OCI-LY7 (cell line): ENCODE data around the gene CYRIA. TPM values are rescaled to one million over a fixed set of nuclear protein-coding genes. Genes with fewer than 3 reads are reported as not detected.

Experiments
- BruUV-seq: library from RNA; stranded (reverse); fragments of 400-500 nt; replicated peaks from 2 replicates; lab custom pipeline; 2021; lab: Mats Ljungman, UMichigan
- CTCF ChIA-PET: fragments of 300-600 bp; sonication (Branson Sonifier 250); formaldehyde crosslinking; loops from one replicate; lab custom pipeline; 2022; ENCODE audit warnings: antibody characterized with exemption; ENCODE audit not compliant: unreplicated experiment; lab: Charles Lee
- POLR2A ChIA-PET: fragments of 300-600 bp; sonication (Branson Sonifier 250); formaldehyde crosslinking; loops from one replicate; lab custom pipeline; 2022; ENCODE audit warnings: antibody characterized with exemption; lab: Charles Lee
- DNase-seq: peaks from one replicate; pipeline ENCODE4 v3.0.0-alpha.2; 2015; ENCODE audit warnings: low spot score
- H2AFZ ChIP-seq: fragments of 200-600 bp; sonication (generic), shearing (Covaris generic); 2 replicates; pipeline ENCODE4 v1.6.1; 2014; ENCODE audit warnings: mild to moderate bottlenecking, antibody characterized with exemption, low read length, moderate library complexity
- H3K27ac ChIP-seq: fragments of 200-600 bp; sonication (generic); 2 replicates; pipeline ENCODE4 v1.5.1; 2014; ENCODE audit warnings: mixed run types, low read depth, mild to moderate bottlenecking, moderate library complexity, low read length, inconsistent platforms; ENCODE audit not compliant: poor library complexity, severe bottlenecking
- H3K36me3 ChIP-seq: fragments of 200-600 bp; sonication (generic); 2 replicates; pipeline ENCODE4 v1.6.1; 2014; ENCODE audit warnings: mild to moderate bottlenecking, antibody characterized with exemption, low read length, moderate library complexity, mixed read lengths; ENCODE audit not compliant: insufficient read depth
- H3K4me1 ChIP-seq: fragments of 200-600 bp; sonication (generic); 2 replicates; pipeline ENCODE4 v1.5.1; 2014; ENCODE audit warnings: mild to moderate bottlenecking, low read length; ENCODE audit not compliant: insufficient read depth, poor library complexity, severe bottlenecking
- H3K4me2 ChIP-seq: fragments of 200-600 bp; sonication (generic); 2 replicates; pipeline ENCODE4 v1.6.1; 2014; ENCODE audit warnings: mild to moderate bottlenecking, low read length
- H3K4me3 ChIP-seq: fragments of 200-600 bp; sonication (generic); 2 replicates; pipeline ENCODE4 v1.5.1; 2014; ENCODE audit warnings: mild to moderate bottlenecking, low read depth, low read length; ENCODE audit not compliant: poor library complexity, severe bottlenecking
- H3K79me2 ChIP-seq: fragments of 200-600 bp; sonication (generic); 2 replicates; pipeline ENCODE4 v1.6.1; 2016; ENCODE audit warnings: low read depth, mild to moderate bottlenecking, low read length, moderate library complexity, mixed read lengths; ENCODE audit not compliant: insufficient read depth
- H3K9me2 ChIP-seq: fragments of 200-600 bp; sonication (generic); 2 replicates; pipeline ENCODE4 v1.6.1; 2016; ENCODE audit warnings: mild to moderate bottlenecking, low read length, mixed read lengths; ENCODE audit not compliant: insufficient read depth
- H3K9me3 ChIP-seq: fragments of 200-600 bp; sonication (generic); 2 replicates; pipeline ENCODE4 v1.6.1; 2014; ENCODE audit warnings: mild to moderate bottlenecking, mixed run types, low read length, mixed read lengths
- H4K20me1 ChIP-seq: fragments of 200-600 bp; sonication (generic); 2 replicates; pipeline ENCODE4 v1.6.1; 2014; ENCODE audit warnings: mild to moderate bottlenecking, antibody characterized with exemption, low read length, moderate library complexity, mixed read lengths; ENCODE audit not compliant: insufficient read depth
- EZH2phosphoT487 ChIP-seq: fragments of 200-600 bp; sonication (generic); IDR thresholded peaks from 2 replicates; pipeline ENCODE4 v1.6.1; 2018; ENCODE audit warnings: low read depth, borderline replicate concordance, mild to moderate bottlenecking, mixed run types, antibody characterized with exemption, low read length, moderate library complexity, mixed read lengths
- intact Hi-C: fragments of 100-400 bp; cut with micrococcal nuclease; formaldehyde crosslinking; loops from one replicate; pipeline ENCODE4 v1.10.0; 2022; ENCODE audit not compliant: unreplicated experiment
- total RNA-seq, 2 experiments: library from RNA; depleted of rRNA in 1 of 2; stranded (reverse); fragments of >200 nt in 1 of 2; shearing (Covaris generic) in 1 of 2; gene quantifications; 2 replicates each; pipeline ENCODE4 v1.2.3, GENCODE V29; 2014 to 2022
- TF ChIP-seq, protein P1 (sequence below): fragments of 200-600 bp; sonication (generic); conservative IDR thresholded peaks from 2 replicates; pipeline ENCODE4 v1.5.1; 2014; ENCODE audit warnings: mild to moderate bottlenecking, antibody characterized with exemption, low read length, moderate library complexity, mixed read lengths

CYRIA gene
- total RNA-seq, 2 experiments from 2014 or later = 5.0 to 11.7 TPM

DNA sequence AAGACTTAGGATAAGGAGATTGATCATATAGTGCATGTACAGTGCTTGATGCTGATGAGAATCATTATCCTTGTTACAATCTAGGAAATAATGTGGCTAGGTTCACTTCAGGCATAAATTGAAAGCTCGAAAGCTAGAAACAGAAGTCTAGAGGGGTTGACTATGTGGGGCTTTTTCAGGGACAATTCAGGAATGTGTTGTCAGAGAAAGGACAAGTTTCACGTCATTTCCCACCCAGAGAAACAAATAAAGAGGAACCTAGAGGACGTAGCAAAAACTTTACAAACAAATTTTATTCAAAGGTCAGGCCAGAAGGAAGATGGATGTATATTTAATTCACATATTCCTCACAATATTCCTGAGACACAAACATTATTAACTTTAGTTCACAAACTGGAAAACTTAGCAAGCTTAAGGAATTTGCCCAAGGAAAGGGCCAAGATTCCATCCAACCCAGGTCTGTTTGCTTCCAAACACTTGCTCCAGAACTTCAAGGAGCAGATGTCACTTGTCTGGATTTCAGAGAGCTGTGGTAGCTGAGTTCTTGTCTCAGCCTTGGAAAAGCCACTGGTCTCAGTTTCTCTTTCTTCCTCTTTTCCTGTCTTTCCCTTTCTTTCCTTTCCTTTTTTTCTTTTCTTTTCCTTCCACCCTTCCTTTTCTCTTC is 7.4 kb downstream of the CYRIA start:
- Histone ChIP-seq H3K36me3 (no peaks in the 10 kb centered on the region), H3K9me2 (no peaks in the 10 kb centered on the region), H3K4me1 (peaks cover 95% of the 10 kb centered on the region), H4K20me1 (no peaks in the 10 kb centered on the region), H3K9me3 (no peaks in the 10 kb centered on the region), H2AFZ (no peak overlapping the region), H3K4me3 (no peak overlapping the region), H3K79me2 (peaks cover 32% of the 10 kb centered on the region; the same call in 1 of the 2 replicates), H3K27ac (peak overlapping the region; percentile 87), H3K4me2 (peak overlapping the region; percentile 73)
- BruUV-seq = no TSS peak
- no peak for DNase-seq
- POLR2A ChIA-PET = interaction anchor here (0.5 to 17.9 kb wide), 13 partner anchors 8 to 1898 kb away, joined by 3 to 414 read pairs (median 4); partner anchors contain the start of gene CYRIA
- no peak for TF ChIP-seq EZH2phosphoT487
- TF ChIP-seq, protein P1, sequence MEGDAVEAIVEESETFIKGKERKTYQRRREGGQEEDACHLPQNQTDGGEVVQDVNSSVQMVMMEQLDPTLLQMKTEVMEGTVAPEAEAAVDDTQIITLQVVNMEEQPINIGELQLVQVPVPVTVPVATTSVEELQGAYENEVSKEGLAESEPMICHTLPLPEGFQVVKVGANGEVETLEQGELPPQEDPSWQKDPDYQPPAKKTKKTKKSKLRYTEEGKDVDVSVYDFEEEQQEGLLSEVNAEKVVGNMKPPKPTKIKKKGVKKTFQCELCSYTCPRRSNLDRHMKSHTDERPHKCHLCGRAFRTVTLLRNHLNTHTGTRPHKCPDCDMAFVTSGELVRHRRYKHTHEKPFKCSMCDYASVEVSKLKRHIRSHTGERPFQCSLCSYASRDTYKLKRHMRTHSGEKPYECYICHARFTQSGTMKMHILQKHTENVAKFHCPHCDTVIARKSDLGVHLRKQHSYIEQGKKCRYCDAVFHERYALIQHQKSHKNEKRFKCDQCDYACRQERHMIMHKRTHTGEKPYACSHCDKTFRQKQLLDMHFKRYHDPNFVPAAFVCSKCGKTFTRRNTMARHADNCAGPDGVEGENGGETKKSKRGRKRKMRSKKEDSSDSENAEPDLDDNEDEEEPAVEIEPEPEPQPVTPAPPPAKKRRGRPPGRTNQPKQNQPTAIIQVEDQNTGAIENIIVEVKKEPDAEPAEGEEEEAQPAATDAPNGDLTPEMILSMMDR = no peak
- CTCF ChIA-PET = interaction anchor here (0.9 to 14.7 kb wide), 2 partner anchors 32 to 99 kb away, joined by 4 to 149 read pairs; no protein-coding TSS in a partner anchor
- intact Hi-C loops = loop anchor here (10.0 kb wide), 1 partner anchor 1097 kb away; the partner anchor contains the start of genes GEN1 and SMC6

DNA sequence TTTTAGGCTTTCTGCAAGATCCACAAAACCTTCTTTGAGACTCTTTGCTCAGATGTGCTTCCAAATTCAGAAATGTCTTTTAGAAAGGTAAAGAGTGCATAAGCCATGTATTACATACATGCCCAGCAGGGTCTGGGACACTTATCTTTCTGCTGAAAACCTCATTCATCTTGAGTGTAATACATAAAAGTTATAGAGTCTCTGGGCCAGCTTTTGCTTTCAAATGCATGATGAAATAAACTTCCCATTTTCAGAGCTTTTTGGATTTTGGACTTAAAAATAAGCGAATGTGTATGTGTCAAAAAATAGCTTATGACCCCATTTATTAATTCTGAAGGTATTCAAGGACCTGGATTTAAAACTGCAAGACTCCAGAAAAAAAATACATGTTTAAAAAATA is 8.0 kb downstream of the CYRIA start:
- no peaks in the 10 kb centered on the region for H4K20me1 ChIP-seq
- peak overlapping the region; percentile 73 for H3K4me2 ChIP-seq
- no peaks in the 10 kb centered on the region for H3K9me3 ChIP-seq
- no peaks in the 10 kb centered on the region for H3K9me2 ChIP-seq
- H3K4me3 ChIP-seq = peak overlapping the region; percentile 1
- H3K4me1 ChIP-seq = peaks cover 95% of the 10 kb centered on the region
- H3K27ac ChIP-seq = peak overlapping the region; percentile 87
- no peak overlapping the region for H2AFZ ChIP-seq
- BruUV-seq = no TSS peak
- peaks cover 30% of the 10 kb centered on the region; the same call in 1 of the 2 replicates for H3K79me2 ChIP-seq
- ChIA-PET CTCF (interaction anchor here (14.7 kb wide), 1 partner anchor 31 kb away, joined by 149 read pairs; no protein-coding TSS in a partner anchor), POLR2A (interaction anchor here (0.5 to 17.9 kb wide), 9 partner anchors 9 to 1898 kb away, joined by 3 to 414 read pairs (median 5); partner anchors contain the start of genes CYRIA, GEN1 and SMC6)
- intact Hi-C loops = loop anchor here (1.0 to 10.0 kb wide), 4 partner anchors 27 to 1097 kb away; partner anchors contain the start of genes GEN1 and SMC6
- H3K36me3 ChIP-seq = no peaks in the 10 kb centered on the region
- no peak for DNase-seq
- TF ChIP-seq, protein P1 = no peak
- TF ChIP-seq EZH2phosphoT487 = no peak
